Activated T-cell treated with anti-CD3 and anti-CD28 coated beads, Interleukin-2, amount 50 U/mL, for 24 hours (primary cell): ENCODE results near the gene TMEM271.
"Not testable (repeated sequence)": the region's sequence is repeated elsewhere in the genome, so short reads cannot be mapped to it uniquely, and the experiment has no call there.

Source experiments
- DNase-seq: peaks from one replicate; pipeline ENCODE4 v3.0.0-alpha.2; 2020
- H3K27ac Mint-ChIP-seq: 2 replicates; pipeline ENCODE4 v1.8.0; 2020; ENCODE audit warnings: mild to moderate bottlenecking, mixed read lengths
- H3K27me3 Mint-ChIP-seq: 2 replicates; pipeline ENCODE4 v1.8.0; 2020; ENCODE audit warnings: mixed read lengths
- H3K36me3 Mint-ChIP-seq: 2 replicates; pipeline ENCODE4 v1.8.0; 2020; ENCODE audit warnings: low read depth, mixed read lengths
- H3K4me1 Mint-ChIP-seq: 2 replicates; pipeline ENCODE4 v1.8.0; 2020; ENCODE audit warnings: low read depth, mixed read lengths
- H3K4me3 Mint-ChIP-seq: 2 replicates; pipeline ENCODE4 v1.8.0; 2020; ENCODE audit warnings: mild to moderate bottlenecking, moderate library complexity, mixed read lengths
- H3K9me3 Mint-ChIP-seq: 2 replicates; pipeline ENCODE4 v1.8.0; 2020; ENCODE audit warnings: mixed read lengths

Gene TMEM271

DNA sequence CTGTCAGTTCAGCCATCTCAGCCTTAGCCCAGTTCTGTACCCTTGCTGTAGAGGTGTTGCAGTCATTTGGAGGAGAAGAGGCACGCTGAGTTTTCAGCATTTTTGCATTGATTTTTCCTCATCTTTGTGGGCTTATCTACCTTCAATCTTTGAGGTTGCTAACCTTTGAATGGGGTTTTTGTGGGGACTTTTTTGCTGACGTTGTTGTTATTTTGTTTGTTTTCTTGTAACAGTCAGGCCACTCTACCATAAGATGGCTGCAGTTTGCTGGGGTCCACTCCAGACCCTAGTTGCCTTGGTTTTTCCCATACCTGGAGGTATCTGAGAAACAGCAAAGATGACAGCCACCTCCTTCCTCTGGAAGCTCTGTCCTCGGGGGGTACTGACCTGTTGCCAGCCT, 22.8 kb upstream of the TMEM271 start:
- no peak for DNase-seq
- Mint-ChIP-seq H3K4me3 (no peak overlapping the region), H3K27ac (no peak overlapping the region), H3K27me3 (peaks cover 76% of the 10 kb centered on the region), H3K36me3 (no peaks in the 10 kb centered on the region), H3K9me3 (no peaks in the 10 kb centered on the region), H3K4me1 (peaks cover 22% of the 10 kb centered on the region)

DNA sequence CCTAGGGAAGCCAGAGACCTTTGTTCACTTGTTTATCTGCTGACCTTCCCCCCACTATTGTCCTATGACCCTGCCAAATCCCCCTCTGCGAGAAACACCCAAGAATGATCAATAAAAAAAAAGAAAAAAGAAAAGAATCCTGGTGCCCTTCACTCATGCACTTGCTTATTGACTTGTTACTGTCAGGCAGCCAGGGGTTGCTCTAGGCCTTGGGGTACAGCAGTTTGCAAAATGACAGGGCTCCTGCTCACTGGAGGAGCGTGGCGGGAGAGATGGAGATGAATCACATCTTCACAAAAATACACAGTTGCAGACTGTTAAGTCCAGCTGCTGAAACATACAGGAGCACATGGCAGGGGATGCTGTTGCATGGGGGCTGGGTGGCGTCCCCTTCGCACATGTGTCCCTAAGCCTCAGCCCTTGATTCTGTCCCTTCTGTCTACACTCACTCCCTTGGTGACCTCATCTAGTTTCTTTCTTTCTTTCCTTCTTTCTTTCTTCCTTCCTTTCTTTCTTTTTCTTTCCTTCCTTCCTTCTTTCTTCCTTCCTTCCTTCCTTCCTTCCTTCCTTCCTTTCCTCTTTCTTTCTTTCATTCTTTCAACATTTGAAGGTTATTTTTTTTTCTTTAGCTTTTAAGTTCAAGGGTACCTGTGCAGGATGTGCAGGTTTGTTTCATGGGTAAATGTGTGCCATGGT, 16.9 kb upstream of the TMEM271 start:
- DNase-seq, result no peak
- Mint-ChIP-seq H3K4me3 (no peak overlapping the region), H3K36me3 (no peaks in the 10 kb centered on the region), H3K27me3 (peaks cover 71% of the 10 kb centered on the region), H3K9me3 (peaks cover 4% of the 10 kb centered on the region), H3K27ac (no peak overlapping the region), H3K4me1 (no peaks in the 10 kb centered on the region)

DNA sequence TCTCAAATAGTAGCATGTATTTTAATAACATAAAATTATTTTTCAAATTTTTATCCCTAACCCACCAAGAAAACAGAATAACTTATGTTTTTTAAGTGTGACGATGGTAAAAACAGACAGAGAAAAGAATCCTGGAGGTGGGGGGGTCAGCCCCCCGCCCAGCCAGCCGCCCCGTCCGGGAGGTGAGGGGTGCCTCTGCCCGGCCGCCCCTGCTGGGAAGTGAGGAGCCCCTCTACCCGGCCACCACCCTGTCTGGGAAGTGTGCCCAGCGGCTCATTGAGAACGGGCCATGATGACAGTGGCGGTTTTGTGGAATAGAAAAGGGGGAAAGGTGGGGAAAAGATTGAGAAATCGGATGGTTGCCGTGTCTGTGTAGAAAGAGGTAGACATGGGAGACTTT, 16.1 kb upstream of the TMEM271 start:
- H3K27ac Mint-ChIP-seq, H3K4me3 Mint-ChIP-seq: not testable (repeated sequence)
- H3K27me3 Mint-ChIP-seq, result peaks cover 72% of the 10 kb centered on the region

DNA sequence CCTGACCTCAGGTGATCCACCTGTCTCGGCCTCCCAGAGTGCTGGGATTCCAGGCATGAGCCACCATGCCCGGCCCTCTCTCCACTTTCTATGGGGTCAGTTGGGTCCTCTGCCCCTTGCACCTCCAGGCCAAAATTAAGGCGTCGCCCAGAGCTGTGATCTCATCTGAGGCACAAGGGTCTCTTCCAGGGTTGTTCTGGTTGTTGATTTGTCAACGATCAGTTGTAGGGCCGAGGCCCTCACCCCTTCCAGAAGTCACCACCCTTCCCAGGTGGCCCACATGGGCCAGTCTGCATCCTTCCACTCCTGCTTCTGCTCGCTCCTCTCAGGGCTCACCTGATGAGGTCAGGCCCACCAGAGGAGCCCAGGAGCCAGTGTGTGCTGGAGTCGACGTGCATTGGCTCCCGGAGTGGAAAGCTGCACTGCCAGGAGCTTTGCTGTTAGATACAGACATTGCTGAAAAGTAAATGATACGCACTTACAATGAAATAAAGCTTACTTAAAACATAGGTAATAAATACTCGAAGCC, 14.3 kb upstream of the TMEM271 start:
- peaks cover 4% of the 10 kb centered on the region for H3K9me3 Mint-ChIP-seq
- H3K4me3 Mint-ChIP-seq, result no peak overlapping the region
- H3K27ac Mint-ChIP-seq, result no peak overlapping the region
- no peak for DNase-seq
- peaks cover 68% of the 10 kb centered on the region for H3K27me3 Mint-ChIP-seq
- H3K4me1 Mint-ChIP-seq, result no peaks in the 10 kb centered on the region
- no peaks in the 10 kb centered on the region for H3K36me3 Mint-ChIP-seq

More for the DNA sequence above, 16.1 kb upstream of the TMEM271 start:
- not testable (repeated sequence) for DNase-seq, H3K36me3 Mint-ChIP-seq, H3K4me1 Mint-ChIP-seq, H3K9me3 Mint-ChIP-seq

DNA sequence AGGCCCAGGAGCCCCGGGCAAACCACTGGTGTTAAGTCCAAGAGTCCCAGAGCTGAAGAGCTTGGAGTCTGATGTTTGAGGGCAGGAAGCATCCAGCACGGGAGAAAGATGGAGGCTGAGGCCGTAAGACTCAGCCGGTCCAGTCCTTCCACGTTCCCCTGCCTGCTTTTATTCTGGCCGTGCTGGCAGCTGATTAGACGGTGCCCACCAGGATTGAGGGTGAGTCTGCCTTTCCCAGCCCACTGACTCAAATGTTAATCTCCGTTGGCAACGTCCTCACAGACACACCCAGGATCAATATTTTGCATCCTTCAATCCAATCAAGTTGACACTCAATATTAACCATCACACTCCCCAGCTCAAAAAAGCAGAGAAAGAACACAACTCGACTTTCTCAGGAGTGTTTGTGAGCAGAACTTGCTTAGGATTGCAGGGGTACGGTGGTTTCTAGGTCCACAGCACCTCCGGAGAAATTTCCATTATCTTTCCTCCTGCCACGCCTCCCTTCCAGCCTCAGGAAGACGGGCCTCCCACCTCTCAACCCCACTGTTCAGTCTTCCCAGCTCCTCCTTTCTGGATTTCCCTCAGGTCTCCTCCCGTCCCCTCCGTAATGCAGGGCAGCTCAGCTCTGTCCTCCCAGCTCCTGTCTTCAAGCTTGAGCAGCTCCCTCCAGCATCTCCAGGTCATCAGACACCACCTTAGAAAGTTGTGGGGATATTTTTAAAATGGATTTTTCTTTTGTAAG, 13.3 kb upstream of the TMEM271 start:
- no peaks in the 10 kb centered on the region for H3K36me3 Mint-ChIP-seq
- no peaks in the 10 kb centered on the region for H3K4me1 Mint-ChIP-seq
- H3K27me3 Mint-ChIP-seq, result peaks cover 60% of the 10 kb centered on the region
- no peak for DNase-seq
- H3K4me3 Mint-ChIP-seq, result no peak overlapping the region
- no peak overlapping the region for H3K27ac Mint-ChIP-seq
- H3K9me3 Mint-ChIP-seq, result peaks cover 4% of the 10 kb centered on the region

DNA sequence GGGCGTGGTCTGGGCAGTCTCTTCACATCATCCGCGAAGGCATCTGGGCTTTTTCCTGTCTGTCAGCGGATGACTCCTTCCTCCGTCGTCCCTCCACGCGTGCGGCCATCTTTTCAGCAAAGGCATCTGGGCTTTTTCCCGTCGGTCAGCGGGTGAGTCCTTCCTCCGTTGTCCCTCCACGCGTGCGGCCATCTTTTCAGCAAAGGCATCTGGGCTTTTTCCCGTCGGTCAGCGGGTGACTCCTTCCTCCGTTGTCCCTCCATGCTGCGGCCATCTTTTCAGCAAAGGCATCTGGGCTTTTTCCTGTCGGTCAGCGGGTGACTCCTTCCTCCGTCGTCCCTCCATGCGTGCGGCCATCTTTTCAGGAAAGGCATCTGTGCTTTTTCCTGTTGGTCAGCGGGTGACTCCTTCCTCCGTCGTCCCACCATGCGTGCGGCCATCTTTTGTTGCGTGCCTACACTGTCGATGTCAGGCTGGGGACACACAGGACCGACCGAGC, 12.3 kb upstream of the TMEM271 start:
- Mint-ChIP-seq H3K27me3 (peaks cover 63% of the 10 kb centered on the region), H3K27ac (no peak overlapping the region), H3K4me3 (no peak overlapping the region), H3K36me3 (no peaks in the 10 kb centered on the region), H3K9me3 (peaks cover 11% of the 10 kb centered on the region), H3K4me1 (no peaks in the 10 kb centered on the region)
- DNase-seq, result no peak

DNA sequence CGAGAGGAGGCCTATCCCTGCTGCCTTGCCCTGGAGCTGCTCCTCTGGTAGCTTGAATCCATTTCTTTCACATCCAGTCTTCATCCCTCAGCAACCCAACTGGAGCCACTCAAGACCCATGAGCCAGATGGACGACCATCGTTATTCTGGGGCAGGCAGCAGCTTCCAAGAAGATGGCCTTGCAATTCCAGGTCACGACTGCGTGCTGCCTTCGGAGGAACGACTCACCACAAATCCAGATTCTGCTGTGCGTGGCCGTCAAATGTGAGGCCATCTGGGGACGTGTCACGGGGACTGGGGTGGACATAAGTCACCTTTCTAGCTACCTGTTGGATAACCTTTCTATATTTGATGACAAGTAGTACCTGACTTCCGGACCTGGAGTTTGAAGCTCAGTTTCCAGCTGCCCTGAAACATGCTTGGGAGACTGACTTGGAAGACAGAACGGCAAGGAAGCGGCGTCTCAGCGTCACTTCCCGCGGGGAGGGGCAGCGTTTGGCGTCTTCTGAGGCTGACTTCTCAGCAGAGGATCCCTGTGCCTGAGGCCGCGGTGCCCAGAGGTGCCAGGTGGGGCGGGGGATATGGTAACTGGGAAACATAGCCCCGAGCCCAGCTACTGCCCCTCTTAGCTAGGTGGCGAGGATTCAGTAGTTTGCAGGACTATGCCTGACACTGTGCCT, 11.7 kb upstream of the TMEM271 start:
- H3K36me3 Mint-ChIP-seq, result no peaks in the 10 kb centered on the region
- no peak overlapping the region for H3K27ac Mint-ChIP-seq
- DNase-seq, result no peak
- no peaks in the 10 kb centered on the region for H3K4me1 Mint-ChIP-seq
- H3K9me3 Mint-ChIP-seq, result peaks cover 11% of the 10 kb centered on the region
- H3K4me3 Mint-ChIP-seq, result no peak overlapping the region
- H3K27me3 Mint-ChIP-seq, result peaks cover 64% of the 10 kb centered on the region

DNA sequence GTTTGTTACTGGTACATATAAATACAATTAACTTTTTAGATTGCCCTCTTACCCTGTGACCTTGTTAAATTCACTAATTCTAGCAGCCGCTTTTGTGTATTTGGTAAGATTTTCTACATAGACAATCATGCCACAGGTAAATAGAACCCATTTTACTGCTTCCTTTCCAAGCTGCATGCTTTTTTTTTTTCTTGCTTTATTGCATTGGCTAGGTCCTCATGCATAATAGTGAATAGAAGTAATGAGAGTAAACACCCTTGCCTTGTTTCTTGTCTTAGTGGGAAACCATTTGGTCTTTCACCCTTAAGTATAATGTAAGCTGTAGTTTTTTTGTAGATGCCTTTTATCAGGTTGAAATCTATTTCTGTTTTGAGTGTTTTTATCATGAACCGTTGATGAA, 7.7 kb upstream of the TMEM271 start:
- Mint-ChIP-seq H3K4me1 (no peaks in the 10 kb centered on the region), H3K27ac (no peak overlapping the region)
- no peak for DNase-seq

DNA sequence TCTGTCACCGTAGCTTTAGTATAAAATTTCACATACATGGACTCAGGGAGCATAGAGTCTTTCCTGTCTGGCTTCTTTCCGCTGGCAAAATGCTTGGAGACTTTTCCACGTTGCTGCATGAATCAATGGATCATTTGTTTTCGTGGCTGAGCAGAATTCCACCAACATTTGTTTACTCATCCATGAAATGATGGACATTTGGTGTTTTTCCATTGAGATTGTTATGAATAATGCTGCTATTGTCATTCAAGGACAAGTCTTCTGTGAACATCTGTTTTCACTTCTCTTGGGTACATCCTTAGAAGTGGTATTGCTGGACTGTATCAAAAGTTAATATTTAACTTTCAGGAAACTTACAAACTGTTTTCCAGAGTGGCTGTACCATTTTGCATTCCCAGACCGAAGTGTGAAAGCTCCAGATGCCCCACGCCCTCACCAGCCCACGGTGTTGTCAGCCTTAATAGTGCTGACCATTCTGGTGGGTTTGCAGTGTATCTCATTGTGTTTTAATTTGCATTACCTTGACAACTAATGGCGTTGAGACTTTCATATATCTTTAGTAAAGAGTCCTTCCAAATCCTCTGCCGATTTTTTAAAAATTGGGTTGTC, 5.8 kb upstream of the TMEM271 start:
- DNase-seq, result no peak
- Mint-ChIP-seq H3K9me3 (peaks cover 7% of the 10 kb centered on the region), H3K27me3 (peaks cover 67% of the 10 kb centered on the region), H3K4me3 (no peak overlapping the region), H3K4me1 (peaks cover 11% of the 10 kb centered on the region), H3K36me3 (no peaks in the 10 kb centered on the region), H3K27ac (no peak overlapping the region)

More for the DNA sequence above, 7.7 kb upstream of the TMEM271 start:
- H3K27me3 Mint-ChIP-seq, result peaks cover 65% of the 10 kb centered on the region
- no peaks in the 10 kb centered on the region for H3K36me3 Mint-ChIP-seq
- peaks cover 11% of the 10 kb centered on the region for H3K9me3 Mint-ChIP-seq
- H3K4me3 Mint-ChIP-seq, result no peak overlapping the region

DNA sequence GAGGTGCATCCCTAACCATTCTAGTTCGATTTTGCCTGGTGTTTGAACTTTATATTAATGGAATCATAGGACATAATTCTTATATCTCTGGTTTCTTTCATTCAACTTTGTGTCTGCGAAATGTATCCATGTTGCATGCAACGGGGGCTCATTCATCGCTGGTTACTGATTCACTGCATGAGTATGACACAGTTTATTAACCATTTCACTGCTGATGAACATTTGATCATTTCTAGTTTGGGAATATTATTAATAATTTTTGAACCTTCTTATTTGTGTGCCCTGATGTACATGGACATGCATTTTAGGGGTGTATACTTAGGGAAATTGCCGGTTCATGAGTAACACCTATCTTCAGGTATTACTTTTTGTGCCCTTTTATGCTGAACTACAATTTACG, 5.1 kb upstream of the TMEM271 start:
- no peak overlapping the region for H3K27ac Mint-ChIP-seq

DNA sequence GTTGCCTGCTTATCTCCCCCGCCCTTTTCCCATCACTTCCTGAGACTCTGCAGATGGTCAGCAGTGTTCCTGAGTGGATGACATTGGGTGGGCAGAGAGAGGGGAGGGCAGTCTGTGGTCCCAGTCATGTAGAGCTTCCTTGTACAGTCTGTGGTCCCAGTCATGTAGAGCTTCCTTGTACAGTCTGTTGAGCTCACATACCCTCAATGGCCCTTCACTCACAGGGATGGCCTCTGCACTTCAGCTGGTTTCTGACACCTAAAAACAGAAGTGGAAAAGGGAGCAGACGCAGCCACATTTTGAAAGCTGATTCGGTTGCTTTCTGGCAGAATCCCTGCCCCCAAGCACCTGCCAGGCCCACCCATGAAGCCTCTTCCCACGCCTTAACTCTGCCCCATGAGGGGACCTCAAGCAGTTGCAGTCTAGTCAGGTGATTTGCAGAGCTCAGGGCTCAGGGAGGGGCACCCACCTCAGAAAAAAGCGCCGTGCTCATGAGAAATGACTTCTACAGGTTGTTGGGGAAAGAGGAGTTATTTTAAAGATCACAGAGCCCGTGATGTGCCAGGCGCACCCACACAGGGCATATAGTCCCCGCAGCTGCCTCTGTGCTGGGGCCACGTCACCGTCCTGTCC, 3.6 kb upstream of the TMEM271 start:
- Mint-ChIP-seq H3K4me3 (no peak overlapping the region), H3K4me1 (peaks cover 11% of the 10 kb centered on the region), H3K27me3 (peaks cover 58% of the 10 kb centered on the region), H3K36me3 (no peaks in the 10 kb centered on the region), H3K9me3 (peaks cover 7% of the 10 kb centered on the region), H3K27ac (no peak overlapping the region)
- no peak for DNase-seq

More for the DNA sequence above, 5.1 kb upstream of the TMEM271 start:
- Mint-ChIP-seq H3K27me3 (peaks cover 62% of the 10 kb centered on the region), H3K4me1 (peaks cover 11% of the 10 kb centered on the region), H3K4me3 (no peak overlapping the region), H3K9me3 (peaks cover 7% of the 10 kb centered on the region), H3K36me3 (no peaks in the 10 kb centered on the region)
- DNase-seq, result no peak

DNA sequence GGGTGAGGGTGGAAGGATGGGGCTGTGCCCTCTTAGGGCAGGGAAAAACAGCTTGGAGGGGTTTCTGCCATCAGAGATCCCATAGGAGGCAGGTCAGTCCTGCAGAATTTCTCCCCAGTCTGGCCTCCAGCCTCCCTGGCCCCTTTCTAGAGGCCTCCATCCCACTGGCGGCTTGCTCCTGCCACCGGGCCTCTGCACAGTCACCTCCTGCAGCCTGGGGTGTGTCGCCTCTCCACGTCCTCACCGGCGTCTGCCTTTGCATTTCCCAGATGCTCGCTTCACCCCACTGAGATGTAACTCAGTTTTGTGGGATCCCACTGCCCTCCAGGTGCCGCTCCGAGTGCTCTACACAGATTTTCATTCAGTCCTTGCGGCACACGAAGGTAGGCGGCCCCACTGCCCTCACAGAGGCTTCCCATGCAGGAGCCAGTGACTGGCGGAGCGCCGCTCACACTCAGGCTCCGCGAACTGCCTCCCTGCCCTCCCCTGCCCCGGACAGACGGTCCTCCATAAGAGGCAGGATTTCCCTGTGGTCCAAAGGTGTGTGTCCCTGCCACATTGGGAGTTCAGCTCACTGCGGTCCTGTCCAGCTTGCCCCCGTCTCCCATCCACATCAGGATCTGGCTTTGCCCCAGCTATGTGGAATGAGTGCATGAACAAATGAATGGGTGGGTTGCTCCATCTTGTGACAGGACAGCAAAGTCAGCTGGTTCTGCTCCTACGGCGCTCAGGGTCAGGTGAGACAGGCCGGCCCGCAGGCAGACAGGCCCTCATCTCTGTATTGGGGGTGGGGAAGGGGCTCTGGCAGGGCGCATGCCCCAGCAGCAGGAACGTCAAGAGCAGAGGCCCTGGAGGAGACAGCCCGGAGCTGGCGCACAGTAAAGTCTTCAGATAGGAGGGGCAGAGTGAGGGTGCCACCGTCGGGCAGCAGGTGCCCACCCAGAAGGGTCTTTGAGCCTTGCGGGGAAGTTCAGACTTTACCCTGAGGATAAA, 2.7 kb upstream of the TMEM271 start:
- Mint-ChIP-seq H3K27me3 (peaks cover 59% of the 10 kb centered on the region), H3K4me1 (peaks cover 14% of the 10 kb centered on the region), H3K9me3 (peaks cover under 1% of the 10 kb centered on the region), H3K4me3 (no peak overlapping the region), H3K27ac (no peak overlapping the region), H3K36me3 (no peaks in the 10 kb centered on the region)
- DNase-seq, result no peak
